ENCODE data around the gene HSPA6. TPM values are rescaled to one million over a fixed set of nuclear protein-coding genes. Genes with fewer than 3 reads are reported as not detected.

HSPA6 gene
- total RNA-seq, 1 experiment from 2014 or later = not detected

DNA sequence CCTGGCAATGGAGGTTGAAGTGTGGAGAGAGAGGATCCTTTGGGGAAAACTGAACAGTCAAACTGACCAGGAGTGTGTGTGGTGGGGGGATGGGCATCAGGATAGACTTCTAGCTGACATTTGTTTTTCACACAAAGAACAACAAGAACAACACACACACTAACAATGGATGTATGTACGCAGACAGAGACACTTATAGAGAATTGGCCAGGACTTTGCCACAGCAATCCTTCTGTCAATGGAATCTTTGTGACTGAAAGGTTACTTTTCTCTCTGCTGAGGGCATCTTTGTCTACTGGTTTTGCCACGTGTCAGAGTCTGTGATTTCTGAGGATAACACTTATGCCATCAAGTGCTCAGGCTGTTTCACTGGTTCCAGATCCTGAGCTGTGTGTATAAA is 31.5 kb upstream of the HSPA6 start:
- intact Hi-C loops (cut with micrococcal nuclease) = no loop called here
- CTCF ChIA-PET = no interaction called here
- DNase-seq (ENCODE audit: low read depth, low spot score) = no peak

DNA sequence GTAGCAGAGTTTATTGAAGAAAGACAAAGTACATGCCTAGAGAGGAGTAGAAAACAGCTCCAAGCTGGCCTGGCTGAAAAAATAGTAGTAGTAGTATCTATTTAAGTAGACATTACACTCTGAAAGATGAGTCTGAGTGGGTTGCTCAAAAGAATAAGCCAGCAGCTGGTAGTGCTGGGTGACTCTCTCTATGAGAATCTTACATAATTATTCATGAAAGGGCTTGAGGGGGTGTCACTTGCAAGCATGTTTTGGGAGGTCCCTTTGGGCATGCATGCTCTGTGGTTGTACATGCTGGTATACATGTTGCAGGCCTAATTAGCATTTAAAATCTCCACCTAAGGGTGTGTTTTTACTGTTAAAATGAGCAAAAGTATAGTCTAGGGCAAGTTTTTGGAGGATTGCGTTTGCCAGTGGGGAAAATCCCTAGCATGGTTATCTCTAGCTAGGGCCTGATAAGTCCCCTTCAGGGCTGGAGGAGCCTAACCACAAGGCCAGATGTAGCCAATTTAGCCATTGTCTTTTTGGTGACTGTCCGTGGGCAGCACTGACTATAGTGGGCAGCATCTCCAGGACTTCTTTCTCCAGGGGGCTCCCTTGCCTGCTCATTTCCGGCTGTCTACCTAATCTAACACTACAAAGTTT is 30.1 kb upstream of the HSPA6 start:
- Histone ChIP-seq H3K27me3 (ENCODE audit: insufficient read depth, low read length) (no peaks in the 10 kb centered on the region), H3K4me1 (ENCODE audit: control insufficient read depth in 1 of 2, insufficient read depth in 2 of 2, low read length in 2 of 2) (no peaks in the 10 kb centered on the region)
- CTCF ChIA-PET = no interaction called here
- TF ChIP-seq, protein P1, sequence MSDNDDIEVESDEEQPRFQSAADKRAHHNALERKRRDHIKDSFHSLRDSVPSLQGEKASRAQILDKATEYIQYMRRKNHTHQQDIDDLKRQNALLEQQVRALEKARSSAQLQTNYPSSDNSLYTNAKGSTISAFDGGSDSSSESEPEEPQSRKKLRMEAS (IDR thresholded peaks at IDR 0.05) = no peak
- no peak for TF ChIP-seq TCF7L2 (IDR thresholded peaks at IDR 0.05; ENCODE audit: borderline replicate concordance, extremely low read depth, insufficient read depth, insufficient read length)
- TF ChIP-seq, protein P2, sequence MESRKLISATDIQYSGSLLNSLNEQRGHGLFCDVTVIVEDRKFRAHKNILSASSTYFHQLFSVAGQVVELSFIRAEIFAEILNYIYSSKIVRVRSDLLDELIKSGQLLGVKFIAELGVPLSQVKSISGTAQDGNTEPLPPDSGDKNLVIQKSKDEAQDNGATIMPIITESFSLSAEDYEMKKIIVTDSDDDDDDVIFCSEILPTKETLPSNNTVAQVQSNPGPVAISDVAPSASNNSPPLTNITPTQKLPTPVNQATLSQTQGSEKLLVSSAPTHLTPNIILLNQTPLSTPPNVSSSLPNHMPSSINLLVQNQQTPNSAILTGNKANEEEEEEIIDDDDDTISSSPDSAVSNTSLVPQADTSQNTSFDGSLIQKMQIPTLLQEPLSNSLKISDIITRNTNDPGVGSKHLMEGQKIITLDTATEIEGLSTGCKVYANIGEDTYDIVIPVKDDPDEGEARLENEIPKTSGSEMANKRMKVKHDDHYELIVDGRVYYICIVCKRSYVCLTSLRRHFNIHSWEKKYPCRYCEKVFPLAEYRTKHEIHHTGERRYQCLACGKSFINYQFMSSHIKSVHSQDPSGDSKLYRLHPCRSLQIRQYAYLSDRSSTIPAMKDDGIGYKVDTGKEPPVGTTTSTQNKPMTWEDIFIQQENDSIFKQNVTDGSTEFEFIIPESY (IDR thresholded peaks at IDR 0.05; ENCODE audit: extremely low read depth, insufficient replicate concordance, low read length) = no peak
- TF ChIP-seq JUND (IDR thresholded peaks at IDR 0.05) = no peak
- TF ChIP-seq RAD21 (IDR thresholded peaks at IDR 0.05; ENCODE audit: low read depth) = no peak
- TF ChIP-seq POLR2A (IDR thresholded peaks at IDR 0.05; ENCODE audit: borderline replicate concordance, extremely low read depth, insufficient read depth, insufficient read length) = no peak
- TF ChIP-seq FOSL1 (IDR thresholded peaks at IDR 0.05; ENCODE audit: low read depth) = no peak
- TF ChIP-seq REST (IDR thresholded peaks at IDR 0.05; ENCODE audit: low read depth) = no peak
- no peak for TF ChIP-seq ZNF274 (IDR thresholded peaks at IDR 0.05; ENCODE audit: low read depth, low read length)
- TF ChIP-seq SIN3A (IDR thresholded peaks at IDR 0.05; ENCODE audit: low read depth) = no peak
- TF ChIP-seq POLR2AphosphoS5 (IDR thresholded peaks at IDR 0.05; ENCODE audit: low read depth, low read length) = no peak
- TF ChIP-seq EZH2 (IDR thresholded peaks at IDR 0.05) = no peak

More for the DNA sequence above, 31.5 kb upstream of the HSPA6 start:
- Histone ChIP-seq H3K79me2 (ENCODE audit: insufficient read depth, low read length) (no peaks in the 10 kb centered on the region), H3K36me3 (ENCODE audit: control insufficient read depth in 1 of 2, insufficient read depth in 2 of 2, low read length in 2 of 2) (no peaks in the 10 kb centered on the region), H3K9ac (ENCODE audit: low read length) (no peak overlapping the region), H3K27me3 (ENCODE audit: insufficient read depth, low read length) (no peaks in the 10 kb centered on the region), H3K9me2 (ENCODE audit: insufficient read depth) (no peaks in the 10 kb centered on the region), H3K4me3 (replicated peaks in 1 of 2; ENCODE audit: low read depth in 1 of 2, low read length in 2 of 2) (no peak overlapping the region), H3K4me2 (ENCODE audit: low read length) (no peak overlapping the region), H3K4me1 (ENCODE audit: control insufficient read depth in 1 of 2, insufficient read depth in 2 of 2, low read length in 2 of 2) (no peaks in the 10 kb centered on the region), H4K20me1 (ENCODE audit: insufficient read depth) (no peaks in the 10 kb centered on the region), H2AFZ (ENCODE audit: low read depth, low read length, poor library complexity, severe bottlenecking) (no peak overlapping the region), H3K27ac (ENCODE audit: low read depth, low read length) (no peak overlapping the region), H3K9me3 (ENCODE audit: control insufficient read depth in 1 of 2, insufficient read depth in 1 of 2, low read depth in 1 of 2, low read length in 2 of 2) (no peaks in the 10 kb centered on the region)
- ChIA-PET RAD21 (ENCODE audit: low non-redundant PET in 1 of 2, low total read pairs in 2 of 2, uncharacterized antibody in 2 of 2, unreplicated experiment in 2 of 2) (no interaction called here), POLR2A (no interaction called here)
- no peak for ATAC-seq
- TF ChIP-seq, protein P1 (IDR thresholded peaks at IDR 0.05) = no peak
- TF ChIP-seq ZNF274 (IDR thresholded peaks at IDR 0.05; ENCODE audit: low read depth, low read length) (no peak), POLR2AphosphoS5 (IDR thresholded peaks at IDR 0.05; ENCODE audit: low read depth, low read length) (no peak), JUND (IDR thresholded peaks at IDR 0.05) (no peak), CEBPB (IDR thresholded peaks at IDR 0.05; ENCODE audit: low read depth) (no peak), SP1 (IDR thresholded peaks at IDR 0.05; ENCODE audit: low read depth) (no peak), SRF (IDR thresholded peaks at IDR 0.05; ENCODE audit: low read depth) (no peak), CBX3 (IDR thresholded peaks at IDR 0.05; ENCODE audit: low read depth) (no peak)
- no TSS peak for BruUV-seq (replicated peaks)

More for the DNA sequence above, 30.1 kb upstream of the HSPA6 start:
- no peaks in the 10 kb centered on the region for H3K36me3 ChIP-seq (ENCODE audit: control insufficient read depth in 1 of 2, insufficient read depth in 2 of 2, low read length in 2 of 2)
- no peak overlapping the region for H3K9ac ChIP-seq (ENCODE audit: low read length)
- BruUV-seq (replicated peaks) = no TSS peak
- ChIA-PET RAD21 (ENCODE audit: low non-redundant PET in 1 of 2, low total read pairs in 2 of 2, uncharacterized antibody in 2 of 2, unreplicated experiment in 2 of 2) (no interaction called here), POLR2A (no interaction called here)
- DNase-seq (ENCODE audit: low read depth, low spot score) (no peak), ATAC-seq (no peak)
- H3K4me3 ChIP-seq (replicated peaks in 1 of 2; ENCODE audit: low read depth in 1 of 2, low read length in 2 of 2) = no peak overlapping the region
- intact Hi-C loops (cut with micrococcal nuclease) = no loop called here
- no peaks in the 10 kb centered on the region for H4K20me1 ChIP-seq (ENCODE audit: insufficient read depth)
- no peak overlapping the region for H2AFZ ChIP-seq (ENCODE audit: low read depth, low read length, poor library complexity, severe bottlenecking)
- H3K9me2 ChIP-seq (ENCODE audit: insufficient read depth) = no peaks in the 10 kb centered on the region
- H3K27ac ChIP-seq (ENCODE audit: low read depth, low read length) = no peak overlapping the region
- H3K9me3 ChIP-seq (ENCODE audit: control insufficient read depth in 1 of 2, insufficient read depth in 1 of 2, low read depth in 1 of 2, low read length in 2 of 2) = no peaks in the 10 kb centered on the region
- H3K79me2 ChIP-seq (ENCODE audit: insufficient read depth, low read length) = no peaks in the 10 kb centered on the region
- no peak overlapping the region for H3K4me2 ChIP-seq (ENCODE audit: low read length)

Measured in HCT116 (cell line).